T-cell (primary cell): ENCODE results near the gene QRICH2. TPM values are rescaled to one million over a fixed set of nuclear protein-coding genes. Genes with fewer than 3 reads are reported as not detected.

Source experiments
- ATAC-seq, 4 experiments: fragments of 200-7000 bp in 3 of 4; fragments of 150-1000 bp in 1 of 4; cut with Tn5 transposase; replicated peaks in 1 of 4; 1 replicate in 3 of 4; 2 replicates in 1 of 4; pipeline ENCODE4 v1.10.0; 2021; ENCODE audit warnings: moderate library complexity in 3 of 4, mild to moderate bottlenecking in 2 of 4, moderate number of reproducible peaks in 1 of 4
- CTCF ChIA-PET, 2 donors: fragments of 300-600 bp; sonication (Branson Sonifier 250); formaldehyde crosslinking; loops; one replicate each; lab custom pipeline; 2022; ENCODE audit warnings: antibody characterized with exemption in 2 of 2; lab: Charles Lee
- POLR2A ChIA-PET, 2 donors: fragments of 300-600 bp; sonication (Branson Sonifier 250); formaldehyde crosslinking; loops; one replicate each; lab custom pipeline; 2022; ENCODE audit warnings: antibody characterized with exemption in 2 of 2; lab: Charles Lee
- DNase-seq, 35 experiments: peaks; one replicate each; pipeline versions ENCODE4 v3.0.0 to v3.0.0-alpha.2; 2013 to 2023
- H3K27ac ChIP-seq: one replicate; pipeline ENCODE4 v1.5.1; 2013; ENCODE audit warnings: low read length
- H3K27me3 ChIP-seq, 2 experiments: replicated peaks in 1 of 2; 1 replicate in 1 of 2; 2 replicates in 1 of 2; pipeline versions ENCODE4 v1.6.1 to v1.7.0; 2013; ENCODE audit warnings: low read length in 1 of 2, mixed read lengths in 1 of 2; ENCODE audit not compliant: control insufficient read depth in 2 of 2, insufficient read depth in 2 of 2; ENCODE audit errors: extremely low read depth in 1 of 2
- H3K36me3 ChIP-seq, 2 donors: 1 replicate in 1 of 2; 2 replicates in 1 of 2; pipeline versions ENCODE4 v1.6.1 to v1.7.0; 2013; ENCODE audit warnings: low read length in 1 of 2; ENCODE audit not compliant: control insufficient read depth in 2 of 2, insufficient read depth in 1 of 2; ENCODE audit errors: extremely low read depth in 1 of 2
- H3K4me1 ChIP-seq, 2 experiments: 1 replicate in 1 of 2; 2 replicates in 1 of 2; pipeline versions ENCODE4 v1.6.1 to v1.7.0; 2013; ENCODE audit warnings: low read length in 2 of 2, mixed read lengths in 1 of 2; ENCODE audit not compliant: insufficient read depth in 2 of 2, control insufficient read depth in 1 of 2; ENCODE audit errors: extremely low read depth in 1 of 2
- H3K4me3 ChIP-seq, 2 donors: 1 replicate in 1 of 2; 2 replicates in 1 of 2; pipeline versions ENCODE4 v1.5.1 to v1.7.0; 2013; ENCODE audit warnings: mild to moderate bottlenecking in 2 of 2, low read length in 1 of 2, moderate library complexity in 1 of 2; ENCODE audit not compliant: control insufficient read depth in 1 of 2; ENCODE audit errors: extremely low read depth in 1 of 2
- H3K9me3 ChIP-seq: 2 replicates; pipeline ENCODE4 v1.7.0; 2013
- H3K27ac Mint-ChIP-seq, 2 donors: one replicate each; pipeline ENCODE4 v1.8.0; 2020 to 2021; ENCODE audit warnings: mild to moderate bottlenecking in 2 of 2, mixed read lengths in 2 of 2
- H3K27me3 Mint-ChIP-seq, 2 donors: one replicate each; pipeline ENCODE4 v1.8.0; 2021 to 2022; ENCODE audit warnings: mixed read lengths in 2 of 2
- H3K36me3 Mint-ChIP-seq: one replicate; pipeline ENCODE4 v1.8.0; 2021; ENCODE audit warnings: mixed read lengths
- H3K4me1 Mint-ChIP-seq, 3 donors: one replicate each; pipeline ENCODE4 v1.8.0; 2020 to 2022; ENCODE audit warnings: mixed read lengths in 3 of 3, mild to moderate bottlenecking in 1 of 3
- H3K4me3 Mint-ChIP-seq, 3 donors: one replicate each; pipeline ENCODE4 v1.8.0; 2020 to 2022; ENCODE audit warnings: mild to moderate bottlenecking in 3 of 3, mixed read lengths in 3 of 3, moderate library complexity in 3 of 3
- H3K9me3 Mint-ChIP-seq, 3 donors: one replicate each; pipeline ENCODE4 v1.8.0; 2020 to 2022; ENCODE audit warnings: mixed read lengths in 3 of 3
- WGBS: methylation state at CpG from one replicate; pipeline ENCODE4 v1.1.5; 2013; ENCODE audit warnings: missing lambda C conversion rate; ENCODE audit not compliant: insufficient coverage; 5-methylcytosine and 5-hydroxymethylcytosine counted together
- total RNA-seq, 35 experiments: library from RNA in 6 of 35; stranded (reverse) in 6 of 35; fragments of 120-200 nt in 1 of 35; gene quantifications; one replicate each; pipeline versions ENCODE4 v1.2.1 to v1.2.4 and lab custom pipeline; 2013 to 2026

The QRICH2 gene
- total RNA-seq, 5 donors from 2014 or later (not counting 1 experiment from before 2014, with no cell fraction given) = 3.0 to 4.3 (median 3.4) TPM

DNA sequence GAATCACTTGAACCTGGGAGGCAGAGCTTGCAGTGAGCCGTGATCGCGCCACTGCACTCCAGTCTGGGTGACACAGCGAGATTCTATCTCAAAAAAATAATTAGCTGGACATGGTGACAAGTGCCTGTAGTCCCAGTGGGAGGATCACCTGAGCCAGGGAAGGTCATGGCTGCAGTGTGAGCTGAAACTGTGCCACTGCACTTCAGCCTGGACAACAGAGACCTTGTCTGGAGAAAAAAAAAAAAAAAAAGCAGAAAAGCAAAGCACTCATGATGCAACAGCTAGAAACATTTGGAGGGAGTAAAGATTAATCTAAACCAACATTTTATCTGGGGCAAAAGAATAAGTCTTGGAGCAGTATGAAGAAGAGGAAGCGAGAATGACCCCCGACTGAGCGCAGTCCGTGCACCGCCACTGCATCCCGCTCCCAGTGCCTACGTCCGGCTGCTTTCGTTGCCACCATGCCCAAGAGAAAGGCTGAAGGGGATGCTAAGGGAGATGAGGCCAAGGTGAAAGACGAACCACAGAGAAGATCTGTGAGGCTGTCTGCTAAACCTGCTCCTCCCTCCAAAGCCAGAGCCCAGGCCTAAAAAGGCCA lies 37.4 kb upstream of the QRICH2 start:
- no peaks in the 10 kb centered on the region for H3K9me3 Mint-ChIP-seq
- ATAC-seq = no peak
- peaks cover 24 to 29% of the 10 kb centered on the region in 2 donors for H3K36me3 ChIP-seq
- ChIA-PET CTCF (no interaction called here), POLR2A (no interaction called here)
- no peaks in the 10 kb centered on the region for H3K9me3 ChIP-seq
- peaks cover 0 to 2% (median 1%) of the 10 kb centered on the region in 3 donors for H3K4me1 Mint-ChIP-seq
- H3K27ac ChIP-seq = no peak overlapping the region
- DNase-seq = no peak
- no peaks in the 10 kb centered on the region for H3K27me3 ChIP-seq
- H3K27me3 Mint-ChIP-seq = no peaks in the 10 kb centered on the region
- no peaks in the 10 kb centered on the region for H3K4me1 ChIP-seq
- no peak overlapping the region for H3K4me3 ChIP-seq
- peaks cover 37% of the 10 kb centered on the region for H3K36me3 Mint-ChIP-seq
- H3K27ac Mint-ChIP-seq = no peak overlapping the region
- WGBS = 97% methylated on average over 10 of the region's 14 CpGs
- no peak overlapping the region for H3K4me3 Mint-ChIP-seq

GRCh38 chr17:76343106-76343505 lies 35.0 kb upstream of the QRICH2 start:
- peaks cover 0 to 3% (median 3%) of the 10 kb centered on the region in 3 donors for H3K4me1 Mint-ChIP-seq
- POLR2A ChIA-PET = no interaction called here
- Histone ChIP-seq H3K36me3 (peaks cover 24 to 29% of the 10 kb centered on the region in 2 donors), H3K4me3 (no peak overlapping the region), H3K27ac (no peak overlapping the region), H3K9me3 (no peaks in the 10 kb centered on the region), H3K4me1 (no peaks in the 10 kb centered on the region), H3K27me3 (no peaks in the 10 kb centered on the region)
- H3K9me3 Mint-ChIP-seq = no peaks in the 10 kb centered on the region
- H3K27ac Mint-ChIP-seq = no peak overlapping the region
- CTCF ChIA-PET = no interaction called here
- peaks cover 45% of the 10 kb centered on the region for H3K36me3 Mint-ChIP-seq
- H3K4me3 Mint-ChIP-seq = no peak overlapping the region
- no peak for ATAC-seq
- no peak for DNase-seq
- 100% methylated on average over 7 of the region's 7 CpGs for WGBS
- no peaks in the 10 kb centered on the region for H3K27me3 Mint-ChIP-seq

DNA sequence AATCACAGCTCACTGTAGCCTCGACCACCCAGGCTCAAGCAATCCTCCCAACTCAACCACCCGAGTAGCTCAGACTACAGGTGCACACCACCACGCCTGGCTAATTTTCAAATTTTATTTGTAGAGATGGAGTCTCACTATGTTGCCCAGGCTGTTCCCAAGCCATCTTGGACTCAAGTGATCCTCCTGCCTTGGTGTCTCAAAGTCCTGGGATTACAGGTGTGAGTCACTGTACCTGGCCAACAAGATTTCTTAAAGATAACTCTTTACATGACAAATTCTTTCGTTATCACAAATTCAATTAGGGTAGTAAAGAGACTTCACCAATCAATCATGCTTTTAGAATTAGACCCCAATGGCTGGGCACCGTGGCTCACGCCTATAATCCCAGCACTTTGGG lies 33.2 kb upstream of the QRICH2 start:
- H3K36me3 Mint-ChIP-seq = peaks cover 33% of the 10 kb centered on the region
- Histone ChIP-seq H3K27ac (no peak overlapping the region), H3K4me3 (no peak overlapping the region), H3K27me3 (no peaks in the 10 kb centered on the region), H3K9me3 (no peaks in the 10 kb centered on the region), H3K4me1 (no peaks in the 10 kb centered on the region), H3K36me3 (peaks cover 21 to 23% of the 10 kb centered on the region in 2 donors)
- no peaks in the 10 kb centered on the region for H3K9me3 Mint-ChIP-seq
- POLR2A ChIA-PET = no interaction called here
- ATAC-seq = no peak
- no peak overlapping the region for H3K4me3 Mint-ChIP-seq
- CTCF ChIA-PET = interaction anchor here in 1 of 2 donors (0.7 kb wide), 2 partner anchors 25 to 51 kb away, joined by 3 read pairs; no protein-coding TSS in a partner anchor
- no peak for DNase-seq
- no peak overlapping the region for H3K27ac Mint-ChIP-seq
- WGBS = no CpG with 5 or more reads among the region's 6 CpGs
- H3K27me3 Mint-ChIP-seq = no peaks in the 10 kb centered on the region
- peaks cover 0 to 4% (median 3%) of the 10 kb centered on the region in 3 donors for H3K4me1 Mint-ChIP-seq

DNA sequence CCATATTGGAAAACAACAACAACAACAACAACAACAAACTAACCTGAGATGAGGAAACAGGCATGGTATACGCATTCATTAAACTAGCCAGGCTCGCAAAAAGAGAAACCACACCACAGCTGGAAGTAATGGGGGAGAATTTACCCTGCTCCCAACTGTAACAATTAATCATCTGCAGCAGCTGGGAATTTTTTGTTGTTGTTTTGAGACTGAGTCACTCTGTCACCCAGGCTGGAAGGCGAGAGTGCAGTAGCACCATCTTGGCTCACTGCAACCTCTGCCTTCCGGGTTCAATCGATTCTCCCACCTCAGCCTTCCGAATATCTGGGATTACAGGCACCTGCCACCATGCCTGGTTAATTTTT lies 29.3 kb upstream of the QRICH2 start:
- Mint-ChIP-seq H3K9me3 (no peaks in the 10 kb centered on the region), H3K4me1 (peaks cover 0 to 4% (median 3%) of the 10 kb centered on the region in 3 donors), H3K4me3 (no peak overlapping the region), H3K27ac (no peak overlapping the region), H3K36me3 (peaks cover 20% of the 10 kb centered on the region), H3K27me3 (no peaks in the 10 kb centered on the region)
- Histone ChIP-seq H3K27ac (no peak overlapping the region), H3K36me3 (peaks cover 10% of the 10 kb centered on the region in 2 donors), H3K4me1 (no peaks in the 10 kb centered on the region), H3K27me3 (no peaks in the 10 kb centered on the region), H3K9me3 (no peaks in the 10 kb centered on the region), H3K4me3 (no peak overlapping the region)
- ATAC-seq (no peak), DNase-seq (no peak)
- ChIA-PET CTCF (interaction anchor here (0.5 to 1.5 kb wide), 3 partner anchors 61 to 870 kb away, joined by 3 to 4 read pairs (median 4); no protein-coding TSS in a partner anchor), POLR2A (interaction anchor here in 1 of 2 donors (0.6 kb wide), 1 partner anchor 391 kb away, joined by 8 read pairs; no protein-coding TSS in a partner anchor)
- WGBS = no CpG with 5 or more reads among the region's 6 CpGs

- Histone ChIP-seq H3K9me3 (no peaks in the 10 kb centered on the region), H3K4me3 (no peak overlapping the region), H3K27ac (no peak overlapping the region), H3K4me1 (no peaks in the 10 kb centered on the region), H3K36me3 (peaks cover 6 to 7% of the 10 kb centered on the region in 2 donors), H3K27me3 (no peaks in the 10 kb centered on the region)
- Mint-ChIP-seq H3K36me3 (peaks cover 15% of the 10 kb centered on the region), H3K4me1 (peaks cover 0 to 4% (median 3%) of the 10 kb centered on the region in 3 donors), H3K4me3 (no peak overlapping the region), H3K27ac (no peak overlapping the region), H3K27me3 (no peaks in the 10 kb centered on the region), H3K9me3 (no peaks in the 10 kb centered on the region)
- ChIA-PET POLR2A (no interaction called here), CTCF (interaction anchor here (0.7 to 1.5 kb wide), 3 partner anchors 61 to 702 kb away, joined by 3 to 6 read pairs (median 4); no protein-coding TSS in a partner anchor)
- ATAC-seq (no peak), DNase-seq (no peak)
- 97% methylated on average over 6 of the region's 7 CpGs for WGBS
Observed at GRCh38 chr17:76336756-76337412, 28.8 kb upstream of the QRICH2 start.

GRCh38 chr17:76335716-76336381 lies 27.8 kb upstream of the QRICH2 start:
- Mint-ChIP-seq H3K9me3 (no peaks in the 10 kb centered on the region), H3K4me3 (no peak overlapping the region), H3K27ac (no peak overlapping the region), H3K27me3 (no peaks in the 10 kb centered on the region), H3K36me3 (peaks cover 13% of the 10 kb centered on the region), H3K4me1 (peaks cover 0 to 4% (median 3%) of the 10 kb centered on the region in 3 donors)
- ChIA-PET CTCF (interaction anchor here in 1 of 2 donors (0.7 kb wide), 1 partner anchor 212 kb away, joined by 6 read pairs; no protein-coding TSS in a partner anchor), POLR2A (interaction anchor here in 1 of 2 donors (0.7 kb wide), 1 partner anchor 232 kb away, joined by 3 read pairs; no protein-coding TSS in a partner anchor)
- Histone ChIP-seq H3K36me3 (peaks cover 0 to 3% of the 10 kb centered on the region in 2 donors), H3K4me3 (no peak overlapping the region), H3K9me3 (no peaks in the 10 kb centered on the region), H3K27ac (no peak overlapping the region), H3K27me3 (no peaks in the 10 kb centered on the region), H3K4me1 (no peaks in the 10 kb centered on the region)
- DNase-seq = no peak
- WGBS = 100% methylated on average over 2 of the region's 9 CpGs
- ATAC-seq = no peak
